DMS53 treated with DMSO at 0.1 percent for 48 hours (cell line): ENCODE results near the gene VPS26A.
"Not testable (repeated sequence)": the region's sequence is repeated elsewhere in the genome, so short reads cannot be mapped to it uniquely, and the experiment has no call there.

Experiments
- DNase-seq: peaks from one replicate; lab custom pipeline; 2025; ENCODE audit not compliant: unreplicated experiment; lab: John Stamatoyannopoulos, UW

Gene VPS26A

DNA sequence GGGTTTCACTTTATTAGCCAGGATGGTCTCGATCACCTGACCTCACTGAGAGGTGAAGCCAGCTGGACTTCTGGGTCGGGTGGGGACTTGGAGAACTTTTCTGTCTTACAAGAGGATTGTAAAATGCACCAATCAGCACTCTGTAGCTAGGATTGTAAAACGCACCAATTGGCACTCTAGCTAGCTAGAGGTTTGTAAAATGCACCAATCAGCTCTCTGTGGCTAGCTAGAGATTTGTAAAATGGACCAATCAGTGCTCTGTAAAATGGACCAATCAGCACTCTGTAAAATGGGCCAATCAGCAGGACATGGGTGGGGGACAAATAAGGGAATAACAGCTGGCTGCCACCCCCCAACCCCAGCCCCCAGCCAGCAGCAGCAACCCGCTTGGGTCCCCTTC is 51.3 kb downstream of the VPS26A start:
- DNase-seq, result not testable (repeated sequence)

GRCh38 chr10:69176823-69177222 is 52.8 kb downstream of the VPS26A start:
- DNase-seq, result no peak

- no peak for DNase-seq
Observed at GRCh38 chr10:69179089-69179742, 55.2 kb downstream of the VPS26A start.

DNA sequence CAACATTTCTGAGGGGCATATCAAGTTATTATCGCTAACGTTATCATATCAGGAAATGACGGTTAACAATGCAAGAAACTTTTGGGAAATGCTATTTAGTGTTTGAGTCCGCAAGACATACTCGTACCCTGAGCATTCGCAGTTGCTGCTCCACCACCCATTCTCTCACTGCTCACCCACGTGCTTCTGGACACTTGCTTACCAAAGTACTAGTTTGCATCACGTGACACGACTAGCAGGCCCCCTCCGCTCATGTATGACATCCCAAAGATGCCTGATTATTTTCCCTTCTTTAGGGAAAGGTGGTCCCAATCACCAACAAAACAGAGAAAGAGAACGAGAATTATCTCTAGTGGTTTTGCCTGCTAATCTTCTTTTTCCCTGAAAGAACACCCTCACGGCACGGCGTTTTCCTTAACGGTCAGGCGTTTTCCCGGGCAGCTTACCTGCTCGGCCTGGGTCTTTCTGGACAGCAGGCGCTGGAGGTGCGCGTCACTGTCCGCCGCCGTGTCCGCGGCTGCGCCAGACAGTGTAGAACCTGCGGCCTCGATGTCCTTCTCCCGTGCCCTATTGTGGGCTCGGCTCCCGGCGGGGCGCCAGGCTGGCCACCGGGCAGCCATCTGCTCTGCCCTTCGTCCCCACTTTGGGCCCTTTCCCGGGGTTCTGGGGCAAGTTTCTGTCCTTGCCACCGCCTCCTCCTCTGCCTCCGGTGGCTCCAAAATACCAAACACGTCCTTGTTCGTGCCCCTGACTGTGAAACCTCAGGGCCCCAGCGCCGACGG is 56.0 kb downstream of the VPS26A start, which contains the start of gene SUPV3L1:
SUPV3L1 (plus strand) TSS at position 492 of the 782 bp plus-strand sequence; CDS start at position 550, 58 bp downstream.
- peak; percentile 98 for DNase-seq

DNA sequence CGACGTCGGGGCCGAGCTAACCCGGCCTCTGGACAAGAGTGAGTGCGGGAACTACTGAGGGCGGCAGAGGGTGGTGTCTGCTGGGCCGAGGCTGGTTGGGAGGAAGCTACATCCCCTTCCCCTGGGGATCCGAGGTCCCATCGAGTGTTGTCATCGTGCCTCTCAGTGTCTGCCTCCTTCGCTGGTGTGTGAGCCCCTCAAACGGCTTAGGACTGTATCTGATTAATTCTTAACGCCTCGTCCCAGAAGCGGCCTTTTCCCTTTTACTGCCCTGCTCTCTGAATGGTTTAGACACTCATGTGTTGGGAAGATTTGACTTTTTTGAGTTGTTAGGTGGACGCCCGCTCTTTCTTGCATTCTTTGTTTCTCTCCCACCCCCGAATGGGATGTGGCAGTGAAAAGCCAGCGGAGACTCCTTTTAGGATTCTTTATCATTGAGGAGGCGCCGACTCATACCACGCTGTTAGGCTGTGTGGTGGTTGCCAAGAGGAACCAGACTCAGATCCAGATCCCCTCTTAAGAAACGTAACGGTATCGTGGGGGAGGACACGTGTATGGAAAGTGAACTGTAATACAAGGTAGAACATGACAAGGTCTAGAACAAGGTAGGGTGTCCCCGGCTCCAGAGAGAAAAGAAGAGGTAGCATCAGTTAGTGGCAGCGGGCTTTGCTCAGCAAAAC is 56.7 kb downstream of the VPS26A start:
- DNase-seq, result no peak

- DNase-seq, result no peak
Observed at GRCh38 chr10:69181433-69181832, 57.5 kb downstream of the VPS26A start.

DNA sequence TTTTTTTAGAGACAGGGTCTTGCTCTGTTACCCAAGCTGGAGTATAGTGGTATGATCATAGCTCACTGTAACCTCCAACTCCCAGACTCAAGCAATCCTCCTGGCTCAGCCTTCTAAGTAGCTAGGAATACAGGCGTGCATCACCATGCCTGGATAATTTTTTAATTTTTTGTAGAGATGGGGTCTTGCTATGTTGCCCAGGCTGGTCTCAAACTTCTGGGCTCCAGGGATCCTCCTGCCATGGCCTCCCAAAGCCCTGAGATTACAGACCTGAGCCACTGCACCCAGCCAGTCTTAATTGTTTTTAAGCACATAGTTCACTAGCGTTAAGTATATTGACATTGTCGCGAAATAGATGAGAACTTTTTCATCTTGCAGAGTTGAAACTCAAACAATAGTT is 58.0 kb downstream of the VPS26A start:
- DNase-seq, result no peak

- DNase-seq, result no peak
Observed at GRCh38 chr10:69186524-69186923, 62.5 kb downstream of the VPS26A start.

- DNase-seq, result no peak
Observed at GRCh38 chr10:69201045-69201444, 77.1 kb downstream of the VPS26A start.

DNA sequence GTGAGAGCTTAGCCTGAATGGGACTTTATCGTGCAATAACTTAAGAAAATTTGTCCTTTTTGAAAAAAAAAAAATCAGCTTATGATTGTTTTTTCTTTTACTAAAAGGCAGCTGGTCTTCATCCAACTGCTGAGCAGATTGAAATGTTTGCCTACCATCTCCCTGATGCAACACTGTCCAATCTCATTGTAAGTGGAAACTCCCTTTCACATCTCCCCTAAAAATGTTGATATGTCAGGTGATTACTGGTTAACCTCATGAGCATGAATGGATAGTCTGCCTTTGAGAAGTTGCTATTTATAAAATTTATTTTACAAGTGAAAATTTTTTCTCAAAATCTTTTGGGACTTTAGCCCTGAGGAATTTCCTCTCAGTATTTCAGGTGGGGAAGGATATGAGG is 78.4 kb downstream of the VPS26A start:
- DNase-seq, result no peak

DNA sequence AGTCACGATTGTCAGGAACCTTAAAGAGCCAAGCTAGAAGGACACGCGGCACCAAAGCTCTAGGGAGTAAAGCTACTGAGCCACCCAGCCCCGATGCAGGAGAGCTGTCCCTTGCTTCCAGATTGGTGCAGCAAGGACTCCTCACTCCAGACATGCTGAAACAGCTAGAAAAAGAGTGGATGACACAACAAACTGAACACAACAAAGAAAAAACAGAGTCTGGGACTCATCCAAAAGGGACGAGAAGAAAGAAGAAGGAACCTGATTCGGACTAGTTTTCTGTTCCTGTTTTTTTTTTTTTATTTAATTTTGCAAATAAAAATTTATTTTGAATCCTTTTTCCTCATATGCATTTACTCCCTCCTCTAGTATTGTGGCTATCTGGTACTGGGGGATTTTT is 84.8 kb downstream of the VPS26A start:
- no peak for DNase-seq

- no peak for DNase-seq
Observed at GRCh38 chr10:69209787-69210484, 86.0 kb downstream of the VPS26A start.

DNA sequence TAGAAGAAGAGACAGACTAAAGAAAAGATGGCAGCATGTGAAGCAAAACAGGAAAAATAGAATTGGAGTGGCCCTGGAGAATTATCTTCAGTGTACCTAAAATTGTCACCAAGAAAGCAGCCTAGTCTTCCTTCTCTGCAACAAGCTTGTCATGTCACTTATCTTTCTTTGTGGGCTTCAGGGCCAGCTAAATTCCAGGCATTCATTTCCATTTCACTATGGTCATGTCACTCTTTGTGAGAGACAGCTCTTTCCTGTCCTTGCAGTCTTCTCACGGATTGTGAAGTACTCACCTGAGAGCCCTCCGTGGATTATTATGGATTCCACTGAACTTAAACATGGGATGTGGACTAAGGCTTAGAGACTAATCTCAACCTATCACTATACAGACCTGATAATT is 87.1 kb downstream of the VPS26A start:
- DNase-seq, result no peak

- DNase-seq, result no peak
Observed at GRCh38 chr10:69211524-69211923, 87.5 kb downstream of the VPS26A start.

GRCh38 chr10:69213591-69214311 is 89.8 kb downstream of the VPS26A start:
- no peak for DNase-seq

DNA sequence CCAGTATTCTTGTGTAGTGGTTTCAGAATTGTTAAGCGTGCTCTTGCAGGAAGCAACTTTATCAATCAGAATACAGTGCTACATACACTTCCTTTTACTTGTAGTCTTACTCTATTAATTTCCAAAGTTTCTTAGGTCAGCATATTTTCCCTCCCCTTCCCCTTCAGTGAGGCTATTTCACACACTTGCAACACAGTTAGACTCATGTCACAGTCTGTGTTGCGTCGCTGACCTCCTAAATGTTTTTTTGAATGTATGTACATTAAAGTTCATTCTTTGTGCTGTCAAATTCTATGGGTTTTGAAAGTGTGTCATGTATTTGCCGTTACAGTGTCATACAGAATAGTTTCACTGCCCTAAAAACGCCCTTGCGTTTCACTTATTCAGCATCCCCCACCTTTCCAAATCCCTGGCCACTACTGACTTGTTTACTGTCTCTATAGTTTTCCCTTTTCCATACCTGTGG is 90.7 kb downstream of the VPS26A start:
- DNase-seq, result no peak

- no peak for DNase-seq
Observed at GRCh38 chr10:69215405-69216171, 91.6 kb downstream of the VPS26A start.

DNA sequence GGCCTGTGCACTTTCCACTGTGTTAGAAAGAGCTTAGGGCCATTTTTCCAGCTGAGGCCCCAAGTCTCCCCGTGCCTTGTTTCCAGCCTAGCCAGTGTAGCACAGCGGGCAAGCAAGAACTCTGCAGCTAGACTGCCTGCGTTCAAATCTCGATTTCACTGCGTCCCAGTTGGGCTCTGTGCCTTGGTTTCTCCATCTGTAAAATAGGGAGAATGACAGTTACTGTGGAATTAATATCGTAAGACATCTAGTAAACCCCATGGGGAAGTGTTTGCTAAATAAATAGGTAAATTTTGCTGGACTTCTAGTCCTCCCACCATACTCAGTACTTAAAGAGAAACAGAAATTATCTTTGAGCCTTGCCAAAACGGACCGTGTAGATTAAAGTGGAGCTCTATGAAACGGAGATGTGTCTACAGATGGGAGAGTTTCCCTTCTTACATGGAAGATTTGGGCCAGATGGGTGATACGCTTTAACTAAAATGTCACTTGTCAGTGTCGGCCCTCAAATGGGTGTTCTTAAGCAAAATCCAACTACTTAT is 92.7 kb downstream of the VPS26A start:
- DNase-seq, result no peak

GRCh38 chr10:69217119-69217754 is 93.3 kb downstream of the VPS26A start:
- DNase-seq, result peak; percentile 64
